WERI-Rb-1 (cell line): Measurements from ENCODE around the gene FOXN3.

Source experiments
- DNase-seq: peaks from one replicate; pipeline ENCODE4 v3.0.0-alpha.2; 2020
- H3K27ac ChIP-seq: fragments of 250-450 bp; sonication (Bioruptor Pico); 2 replicates; pipeline ENCODE4 v1.5.1; 2020; ENCODE audit warnings: mild to moderate bottlenecking, moderate library complexity
- H3K27me3 ChIP-seq: fragments of 250-450 bp; sonication (Bioruptor Pico); 2 replicates; pipeline ENCODE4 v1.5.1; 2021; ENCODE audit warnings: mild to moderate bottlenecking, low read depth, moderate library complexity; ENCODE audit not compliant: insufficient read depth, severe bottlenecking
- H3K36me3 ChIP-seq: fragments of 250-450 bp; sonication (Bioruptor Pico); 2 replicates; pipeline ENCODE4 v1.5.1; 2020; ENCODE audit warnings: mild to moderate bottlenecking, moderate library complexity
- H3K4me3 ChIP-seq: 2 replicates; pipeline ENCODE4 v1.5.1; 2011; ENCODE audit warnings: low read depth, mild to moderate bottlenecking, control low read depth, low read length
- H3K9me3 ChIP-seq: fragments of 250-450 bp; sonication (Bioruptor Pico); 2 replicates; pipeline ENCODE4 v1.5.1; 2021; ENCODE audit warnings: mild to moderate bottlenecking, moderate library complexity; ENCODE audit not compliant: severe bottlenecking
- CTCF ChIP-seq: IDR thresholded peaks from 2 replicates; pipeline ENCODE4 v1.5.1; 2011; ENCODE audit warnings: low read depth, mild to moderate bottlenecking, control low read depth, inconsistent platforms, low read length

FOXN3 gene

DNA sequence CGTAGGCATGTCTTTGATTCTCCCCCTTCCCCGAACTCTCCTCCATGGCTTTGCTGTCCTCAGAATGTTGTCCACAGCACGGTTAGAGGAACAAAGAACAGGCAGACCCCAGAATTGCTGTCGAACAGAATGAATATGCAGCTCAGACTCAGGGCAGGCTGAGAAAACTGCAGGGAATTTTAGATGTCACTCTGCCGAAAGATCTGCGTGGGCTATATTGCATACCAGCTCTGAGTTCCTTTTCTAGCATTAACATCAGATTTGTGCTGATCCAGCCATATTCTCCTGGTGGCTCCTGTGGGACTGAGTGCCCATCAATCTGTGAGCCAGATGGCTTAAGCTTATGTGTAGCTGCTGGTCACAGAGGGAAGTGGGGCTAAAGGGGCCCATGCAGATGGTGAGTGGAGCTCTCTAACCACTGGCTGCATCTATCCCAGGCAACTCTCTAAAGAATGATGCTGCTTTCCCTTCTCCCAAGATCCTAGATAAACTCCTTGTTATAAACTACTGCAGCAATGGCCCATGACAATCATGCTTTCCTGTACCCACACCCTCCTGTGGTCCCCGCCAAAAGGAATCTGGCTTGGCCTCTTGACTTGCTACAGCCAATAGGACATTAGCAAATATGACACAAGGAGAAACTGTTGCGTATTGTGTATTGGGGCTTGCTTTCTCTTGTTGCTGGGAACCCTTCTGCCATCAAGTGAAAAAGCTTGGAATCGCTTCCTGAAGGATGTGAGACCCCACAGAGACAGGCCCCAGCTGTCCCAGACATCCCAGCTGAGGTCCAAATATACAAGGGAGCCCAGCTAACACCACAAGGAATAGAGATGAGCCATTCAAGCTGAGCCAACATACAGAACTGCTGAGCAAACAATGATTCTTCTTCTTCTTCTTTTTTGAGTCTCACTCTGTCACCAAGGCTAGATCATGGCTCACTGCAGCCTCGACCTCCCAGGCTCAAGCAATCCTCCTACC is 101.3 kb downstream of the FOXN3 start:
- H3K9me3 ChIP-seq, result peaks cover 10% of the 10 kb centered on the region
- DNase-seq, result peak; percentile 70
- H3K36me3 ChIP-seq, result no peaks in the 10 kb centered on the region
- no peaks in the 10 kb centered on the region for H3K27me3 ChIP-seq
- TF ChIP-seq CTCF, result no peak
- peak overlapping the region; percentile 45 for H3K27ac ChIP-seq
- H3K4me3 ChIP-seq, result no peak overlapping the region

DNA sequence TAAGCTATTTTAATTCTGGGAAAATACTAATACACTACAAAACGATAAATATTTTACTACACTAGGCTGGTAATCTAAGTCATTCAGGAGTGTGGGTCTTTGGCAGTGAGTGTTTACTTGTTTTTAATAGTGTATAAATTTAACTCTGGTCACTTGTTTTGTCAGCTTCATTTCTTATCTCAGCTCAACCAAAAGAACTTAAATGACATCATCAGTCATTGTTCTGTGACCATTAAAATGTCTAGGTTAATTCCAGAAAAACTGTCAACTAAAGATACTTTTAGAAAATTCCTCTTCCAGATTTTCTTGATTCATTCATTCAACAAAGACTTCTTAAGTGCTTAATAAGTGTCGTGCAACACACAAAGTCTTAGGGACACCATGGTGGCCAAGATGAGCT is 102.8 kb downstream of the FOXN3 start:
- Histone ChIP-seq H3K36me3 (no peaks in the 10 kb centered on the region), H3K4me3 (no peak overlapping the region), H3K9me3 (peaks cover 9% of the 10 kb centered on the region), H3K27ac (no peak overlapping the region), H3K27me3 (no peaks in the 10 kb centered on the region)
- no peak for DNase-seq
- TF ChIP-seq CTCF, result no peak

DNA sequence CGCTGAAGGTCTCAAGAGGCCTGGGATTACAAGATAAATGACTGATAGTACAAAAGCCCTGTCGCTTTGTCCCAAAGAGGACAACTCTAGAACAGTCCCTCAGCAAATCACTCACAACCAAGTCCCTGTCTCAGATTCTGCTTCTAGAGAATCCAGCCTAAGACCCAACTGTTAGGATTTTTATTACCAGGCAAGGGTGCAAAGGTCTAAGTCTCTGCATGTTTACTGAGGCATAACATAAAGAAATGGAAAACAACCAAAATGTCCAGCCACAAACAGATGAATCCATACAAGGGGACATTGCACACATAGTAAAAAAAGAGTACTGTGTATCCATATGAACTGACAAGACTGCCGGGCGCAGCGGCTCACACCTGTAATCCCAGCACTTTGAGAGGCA is 104.1 kb downstream of the FOXN3 start:
- Histone ChIP-seq H3K9me3 (no peaks in the 10 kb centered on the region), H3K4me3 (no peak overlapping the region), H3K27me3 (no peaks in the 10 kb centered on the region), H3K27ac (no peak overlapping the region), H3K36me3 (no peaks in the 10 kb centered on the region)
- TF ChIP-seq CTCF, result no peak
- DNase-seq, result no peak

DNA sequence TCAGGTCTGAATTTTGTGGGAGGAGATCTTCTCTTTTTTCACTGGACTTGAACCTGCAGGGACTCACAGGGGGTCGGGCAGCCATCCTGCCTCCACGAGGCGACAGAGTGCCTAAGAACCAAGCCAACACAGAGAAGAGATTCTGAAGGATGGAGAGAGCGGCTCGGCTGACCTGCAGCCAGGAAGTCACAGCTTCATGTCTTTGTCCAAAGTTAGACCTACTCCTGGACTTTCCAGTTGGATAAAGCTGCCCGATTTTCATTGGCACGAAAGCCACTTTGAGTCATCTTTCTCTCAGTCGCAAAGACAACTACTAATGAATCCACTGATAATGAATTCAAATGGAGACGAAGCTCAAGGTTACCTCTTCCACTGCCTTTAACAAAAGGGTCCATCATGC is 106.8 kb downstream of the FOXN3 start:
- H3K36me3 ChIP-seq, result no peaks in the 10 kb centered on the region
- no peak for DNase-seq
- H3K27ac ChIP-seq, result no peak overlapping the region
- H3K4me3 ChIP-seq, result no peak overlapping the region
- no peaks in the 10 kb centered on the region for H3K27me3 ChIP-seq
- no peaks in the 10 kb centered on the region for H3K9me3 ChIP-seq
- no peak for TF ChIP-seq CTCF

- no peaks in the 10 kb centered on the region for H3K27me3 ChIP-seq
- DNase-seq, result no peak
- no peaks in the 10 kb centered on the region for H3K36me3 ChIP-seq
- TF ChIP-seq CTCF, result no peak
- H3K4me3 ChIP-seq, result no peak overlapping the region
- no peaks in the 10 kb centered on the region for H3K9me3 ChIP-seq
- H3K27ac ChIP-seq, result no peak overlapping the region
Measured at GRCh38 chr14:89309670-89310177, 107.3 kb downstream of the FOXN3 start.
